Epithelial cell of prostate (primary cell): ENCODE results near the gene MYRFL.
"Not testable (repeated sequence)": the region's sequence is repeated elsewhere in the genome, so short reads cannot be mapped to it uniquely, and the experiment has no call there.

ENCODE experiments used
- DNase-seq: peaks from one replicate; pipeline ENCODE4 v3.0.0-alpha.2; 2011; ENCODE audit warnings: low read depth, low spot score
- H3K27ac ChIP-seq: fragments of 450-650 bp; 2 replicates; pipeline ENCODE4 v1.5.1; 2017; ENCODE audit warnings: mild to moderate bottlenecking

Gene MYRFL

GRCh38 chr12:69824966-69825560 is at the start of gene MYRFL:
Gene MYRFL (plus strand): TSS chr12:69825227. CDS start chr12:69825518, 291 bp downstream.
- no peak for DNase-seq

DNA sequence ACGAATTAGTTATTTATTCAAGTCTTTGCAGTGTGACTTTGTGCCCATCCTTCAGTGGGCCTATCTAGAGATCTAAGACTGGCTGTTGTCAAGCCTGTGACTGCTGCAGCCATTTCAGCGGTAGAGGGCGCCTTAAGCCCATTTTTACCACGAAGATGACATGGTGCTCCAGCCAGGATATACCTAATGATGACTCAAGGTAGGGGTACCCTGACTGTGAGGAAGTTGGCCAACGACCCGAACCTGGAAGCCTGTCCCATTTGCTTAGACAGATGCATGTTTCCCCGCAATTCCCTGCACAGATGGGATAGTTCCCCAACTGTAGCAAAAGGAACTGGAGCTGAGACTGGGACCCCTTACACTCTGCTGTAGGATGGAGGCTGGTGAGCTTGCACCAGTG is 45.1 kb upstream of the MYRFL start:
- H3K27ac ChIP-seq, result no peak overlapping the region
- no peak for DNase-seq

More at GRCh38 chr12:69824966-69825560, at the start of gene MYRFL:
- no peak within 1 kb of the TSS for H3K27ac ChIP-seq

- DNase-seq, result no peak
- H3K27ac ChIP-seq, result no peak overlapping the region
Measured at GRCh38 chr12:69783365-69783764, 41.7 kb upstream of the MYRFL start.

DNA sequence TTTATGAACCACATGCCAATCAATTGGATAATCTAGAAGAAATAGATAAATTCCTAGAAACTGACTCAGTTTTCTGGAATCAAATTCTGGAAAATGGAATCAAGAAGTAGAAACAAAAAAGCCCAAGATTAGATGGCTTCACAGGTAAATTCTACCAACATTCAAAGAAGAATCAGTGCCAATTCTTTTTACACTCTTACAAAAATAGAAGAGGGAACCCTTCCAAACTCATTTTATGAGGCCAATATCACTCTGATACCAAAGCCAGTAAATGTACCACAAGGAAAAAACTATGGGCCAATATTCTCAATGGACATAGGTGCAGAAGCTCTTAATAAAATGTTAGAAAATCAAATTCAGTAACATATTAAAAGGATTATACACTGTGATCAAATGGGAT is 35.7 kb upstream of the MYRFL start:
- DNase-seq, result no peak
- no peak overlapping the region for H3K27ac ChIP-seq

DNA sequence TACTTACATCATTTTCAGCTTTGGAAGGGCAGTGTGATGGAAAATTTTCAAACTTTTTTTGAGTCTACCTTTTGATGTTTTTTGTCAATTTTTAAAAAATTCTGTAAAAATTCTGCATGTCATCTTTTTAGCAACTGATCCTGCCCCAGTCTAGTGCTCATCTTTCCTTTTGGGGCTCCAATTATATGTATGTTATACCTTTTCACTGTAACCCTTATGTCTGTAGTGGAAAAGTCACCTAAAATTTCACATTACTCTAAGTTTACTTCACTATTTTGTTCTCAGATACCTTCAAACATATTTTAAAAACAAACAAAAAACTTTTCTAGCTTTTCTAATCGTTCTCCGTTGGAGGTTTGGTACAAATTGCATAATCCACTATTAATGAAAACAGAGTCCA is 32.5 kb upstream of the MYRFL start:
- no peak for DNase-seq
- H3K27ac ChIP-seq, result no peak overlapping the region

GRCh38 chr12:69807101-69807897 is 17.7 kb upstream of the MYRFL start:
- not testable (repeated sequence) for DNase-seq, H3K27ac ChIP-seq

- no peak overlapping the region for H3K27ac ChIP-seq
- no peak for DNase-seq
Measured at GRCh38 chr12:69810870-69811498, 14.0 kb upstream of the MYRFL start.

GRCh38 chr12:69816082-69816481 is 8.9 kb upstream of the MYRFL start:
- no peak for DNase-seq
- no peak overlapping the region for H3K27ac ChIP-seq

DNA sequence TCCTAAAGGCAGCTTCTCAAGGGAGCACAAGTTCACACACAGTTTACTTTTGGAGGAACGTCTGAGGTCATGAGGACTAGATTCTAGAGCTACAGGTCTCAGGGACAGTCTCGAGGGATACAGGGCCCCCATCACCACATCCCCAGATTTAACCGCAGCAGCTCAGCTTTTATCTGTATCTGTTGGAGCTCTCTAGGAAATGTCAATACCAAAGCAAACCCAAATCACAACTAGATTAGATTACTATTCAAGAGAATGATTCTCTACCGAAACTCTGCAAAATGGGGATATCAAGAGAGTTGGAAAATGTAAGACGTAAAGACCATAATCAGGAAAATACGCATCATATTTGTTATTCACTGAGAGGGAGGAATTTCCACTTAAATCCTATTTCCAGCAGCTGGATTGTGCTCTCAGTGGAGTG is 4.0 kb upstream of the MYRFL start:
- H3K27ac ChIP-seq, result no peak overlapping the region
- DNase-seq, result no peak

- peak; percentile 8 for DNase-seq
- no peak overlapping the region for H3K27ac ChIP-seq
Measured at GRCh38 chr12:69821456-69822159, 3.4 kb upstream of the MYRFL start.

GRCh38 chr12:69822201-69822860 is 2.7 kb upstream of the MYRFL start:
- no peak overlapping the region for H3K27ac ChIP-seq

GRCh38 chr12:69824028-69824427 is 999 bp upstream of the MYRFL start:
- no peak for DNase-seq
- no peak overlapping the region for H3K27ac ChIP-seq

More at GRCh38 chr12:69822201-69822860, 2.7 kb upstream of the MYRFL start:
- DNase-seq, result no peak

DNA sequence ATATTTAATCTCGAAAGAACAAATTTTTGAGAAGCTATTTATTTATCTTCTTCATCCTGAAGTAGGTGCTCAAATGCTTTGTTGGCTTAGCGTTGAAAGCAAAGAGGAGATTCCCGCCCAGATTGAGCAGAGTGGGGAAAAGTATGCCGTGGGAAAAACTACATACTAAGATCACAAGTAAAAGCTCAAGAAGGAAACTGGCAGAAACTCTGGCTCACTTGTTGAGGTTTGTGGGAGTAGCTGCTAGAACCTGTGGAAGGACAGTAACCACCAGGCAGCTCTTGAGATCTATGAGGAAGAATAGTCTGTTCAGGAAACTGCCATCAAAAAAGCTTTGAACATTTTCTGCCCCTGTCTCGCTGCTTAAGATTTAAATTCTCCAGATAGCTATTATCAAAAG is 3.9 kb downstream of the MYRFL start:
- no peak for DNase-seq
- no peak overlapping the region for H3K27ac ChIP-seq

- no peak overlapping the region for H3K27ac ChIP-seq
- DNase-seq, result no peak
Measured at GRCh38 chr12:69833696-69834095, 8.7 kb downstream of the MYRFL start.

GRCh38 chr12:69834147-69834546 is 9.1 kb downstream of the MYRFL start:
- no peak overlapping the region for H3K27ac ChIP-seq
- no peak for DNase-seq

DNA sequence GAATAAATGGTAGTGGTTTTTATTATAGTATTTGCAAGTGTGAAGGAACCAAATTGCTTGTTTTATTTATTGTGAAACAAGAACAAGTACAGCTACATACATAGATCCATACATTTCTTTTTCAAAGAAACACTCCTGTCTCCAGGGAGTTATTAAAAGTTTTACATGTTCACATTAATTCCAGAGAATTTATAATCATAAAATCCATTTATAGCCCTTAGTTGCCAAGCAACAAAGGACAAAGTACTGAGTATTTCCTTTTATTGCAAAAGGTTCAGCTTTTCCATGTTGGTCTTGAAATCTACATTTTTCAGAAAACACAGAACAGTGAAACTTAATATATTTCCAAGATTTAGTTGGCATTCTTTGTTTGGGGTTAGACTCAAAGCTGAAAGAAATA is 9.5 kb downstream of the MYRFL start:
- DNase-seq, result no peak
- H3K27ac ChIP-seq, result no peak overlapping the region

GRCh38 chr12:69835081-69835480 is 10.1 kb downstream of the MYRFL start:
- H3K27ac ChIP-seq, result no peak overlapping the region
- no peak for DNase-seq

- DNase-seq, result no peak
- no peak overlapping the region for H3K27ac ChIP-seq
Measured at GRCh38 chr12:69836015-69836414, 11.0 kb downstream of the MYRFL start.

DNA sequence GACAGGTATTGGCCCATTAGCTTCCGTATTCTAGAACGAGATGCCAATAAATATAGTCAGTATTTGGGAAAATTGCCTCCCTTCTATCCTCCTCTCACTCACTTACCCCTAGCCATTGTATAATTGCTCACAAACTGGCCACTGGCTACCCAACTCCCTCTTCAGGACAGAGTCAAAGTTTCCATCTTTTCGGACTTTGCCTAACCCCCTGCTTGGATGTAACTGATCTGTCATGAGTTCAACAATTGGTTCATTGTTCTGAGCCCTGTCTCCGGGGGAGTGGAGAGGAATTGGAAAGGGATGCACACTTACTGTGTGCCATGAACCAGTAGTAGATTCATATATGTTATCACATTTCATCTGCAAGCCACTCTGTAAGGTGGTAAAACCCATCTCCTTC is 12.2 kb downstream of the MYRFL start:
- H3K27ac ChIP-seq, result no peak overlapping the region

More for the DNA sequence above, 12.2 kb downstream of the MYRFL start:
- DNase-seq, result no peak
